ENCODE data around the gene MED27.

MED27 gene, protein sequence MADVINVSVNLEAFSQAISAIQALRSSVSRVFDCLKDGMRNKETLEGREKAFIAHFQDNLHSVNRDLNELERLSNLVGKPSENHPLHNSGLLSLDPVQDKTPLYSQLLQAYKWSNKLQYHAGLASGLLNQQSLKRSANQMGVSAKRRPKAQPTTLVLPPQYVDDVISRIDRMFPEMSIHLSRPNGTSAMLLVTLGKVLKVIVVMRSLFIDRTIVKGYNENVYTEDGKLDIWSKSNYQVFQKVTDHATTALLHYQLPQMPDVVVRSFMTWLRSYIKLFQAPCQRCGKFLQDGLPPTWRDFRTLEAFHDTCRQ

GRCh38 chr9:132079391-132080091 lies at the start of gene MED27:
TSS of gene MED27 (minus strand) at chr9:132079867. CDS start at chr9:132079844, 23 bp downstream.
- DNase-seq: peak; percentile 94

GRCh38 chr9:132127888-132128534 lies 48.3 kb upstream of the MED27 start:
- DNase-seq: no peak

DNA sequence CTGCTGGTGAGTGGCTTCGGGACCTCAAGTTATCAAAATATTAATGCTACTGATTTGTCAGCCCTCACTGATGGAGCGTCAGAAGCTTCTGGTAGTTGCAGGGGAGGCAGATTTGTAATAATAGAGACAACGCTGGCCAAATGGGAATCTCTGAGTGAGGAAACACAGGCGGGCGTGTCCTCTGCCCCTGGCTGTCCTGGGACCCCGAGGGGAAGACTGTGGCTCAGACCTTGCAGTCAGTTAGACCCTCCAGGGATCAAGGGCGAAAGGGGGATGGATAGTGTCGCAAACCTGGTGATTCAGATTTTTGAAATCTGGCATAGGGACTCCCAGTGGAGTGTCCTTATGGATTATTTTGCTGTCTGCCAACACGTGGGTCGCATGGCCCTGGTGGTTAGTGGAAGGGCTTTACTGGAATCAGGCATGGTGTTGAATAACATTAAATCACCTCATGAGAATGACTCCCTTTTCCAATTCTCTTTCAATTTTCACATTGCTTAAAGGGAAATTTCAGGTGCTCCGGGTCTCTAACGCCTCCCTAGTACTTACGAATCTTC lies 47.1 kb upstream of the MED27 start:
- no peak for DNase-seq

- no peak for DNase-seq
Measured at GRCh38 chr9:132125944-132126679, 46.4 kb upstream of the MED27 start.

GRCh38 chr9:132125361-132125760 lies 45.7 kb upstream of the MED27 start:
- no peak for DNase-seq

GRCh38 chr9:132124800-132125199 lies 45.1 kb upstream of the MED27 start:
- no peak for DNase-seq

DNA sequence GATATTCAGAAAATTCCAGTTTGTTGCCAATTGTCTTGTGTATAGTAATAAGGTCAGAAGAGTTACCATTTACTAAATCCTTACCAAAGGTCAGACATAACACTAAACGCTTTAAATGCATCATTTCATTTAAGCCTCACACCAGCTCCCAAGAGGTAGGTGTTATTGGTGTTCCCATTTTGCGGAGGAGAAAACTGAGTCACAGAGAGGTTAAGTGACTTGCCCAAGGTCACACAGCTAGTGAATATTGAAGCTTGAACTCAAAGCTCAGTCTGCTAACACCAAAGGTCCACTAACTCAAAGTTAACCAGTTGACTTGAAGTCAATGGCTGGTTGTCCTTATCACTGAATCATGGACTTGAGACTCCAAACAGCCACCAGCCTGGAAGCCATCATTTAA lies 41.4 kb upstream of the MED27 start:
- no peak for DNase-seq

- no peak for DNase-seq
Measured at GRCh38 chr9:132117694-132118093, 38.0 kb upstream of the MED27 start.

DNA sequence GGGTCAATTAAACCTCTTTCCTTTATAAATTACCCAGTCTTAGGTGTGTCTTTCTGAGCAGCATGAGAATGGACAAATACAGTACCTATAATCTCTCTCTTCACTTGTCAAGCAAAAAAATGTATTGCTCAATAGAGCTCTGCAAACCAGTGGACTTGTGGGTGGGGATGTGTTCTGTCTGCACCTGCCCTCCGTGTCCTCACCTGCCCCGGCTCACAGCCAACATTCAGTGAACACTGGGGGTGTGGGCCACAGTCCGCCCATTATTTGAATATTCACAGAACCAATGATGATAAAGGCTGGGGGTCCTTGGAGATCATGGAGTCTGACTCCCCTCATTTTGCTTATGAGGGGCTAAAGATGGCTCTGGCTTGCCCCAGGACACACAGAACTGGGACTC lies 36.9 kb upstream of the MED27 start:
- DNase-seq: no peak

DNA sequence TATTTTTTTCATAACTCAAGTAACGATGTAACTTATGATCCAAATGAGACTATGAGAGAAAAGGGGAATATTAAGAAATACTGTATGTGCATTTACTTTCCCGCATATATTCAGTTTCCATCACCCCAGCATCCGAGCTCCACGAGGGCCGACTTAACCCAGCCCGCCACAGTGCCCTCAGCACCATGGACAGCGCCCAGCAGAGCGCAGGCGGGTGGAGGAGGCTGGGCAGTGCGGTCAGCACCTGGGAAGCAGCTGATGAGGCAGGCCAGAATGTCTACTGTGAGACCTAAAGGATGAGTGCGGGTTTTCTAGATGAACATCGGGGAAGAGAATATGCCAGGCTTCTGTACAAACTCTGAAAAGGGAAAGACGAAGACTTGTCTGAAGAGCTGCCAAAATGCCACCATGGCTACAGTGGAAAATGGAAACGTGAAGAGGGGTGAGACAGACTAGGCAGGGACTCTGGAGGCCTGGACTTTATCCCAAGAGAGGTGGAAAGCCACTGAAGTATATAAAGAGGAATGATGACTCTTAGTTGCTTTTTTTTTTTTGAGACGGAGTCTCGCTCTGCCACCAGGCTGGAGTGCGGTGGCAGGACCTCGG lies 34.5 kb upstream of the MED27 start:
- peak; percentile 69 for DNase-seq

- no peak for DNase-seq
Measured at GRCh38 chr9:132109291-132109690, 29.6 kb upstream of the MED27 start.

GRCh38 chr9:132108728-132109127 lies 29.1 kb upstream of the MED27 start:
- no peak for DNase-seq

DNA sequence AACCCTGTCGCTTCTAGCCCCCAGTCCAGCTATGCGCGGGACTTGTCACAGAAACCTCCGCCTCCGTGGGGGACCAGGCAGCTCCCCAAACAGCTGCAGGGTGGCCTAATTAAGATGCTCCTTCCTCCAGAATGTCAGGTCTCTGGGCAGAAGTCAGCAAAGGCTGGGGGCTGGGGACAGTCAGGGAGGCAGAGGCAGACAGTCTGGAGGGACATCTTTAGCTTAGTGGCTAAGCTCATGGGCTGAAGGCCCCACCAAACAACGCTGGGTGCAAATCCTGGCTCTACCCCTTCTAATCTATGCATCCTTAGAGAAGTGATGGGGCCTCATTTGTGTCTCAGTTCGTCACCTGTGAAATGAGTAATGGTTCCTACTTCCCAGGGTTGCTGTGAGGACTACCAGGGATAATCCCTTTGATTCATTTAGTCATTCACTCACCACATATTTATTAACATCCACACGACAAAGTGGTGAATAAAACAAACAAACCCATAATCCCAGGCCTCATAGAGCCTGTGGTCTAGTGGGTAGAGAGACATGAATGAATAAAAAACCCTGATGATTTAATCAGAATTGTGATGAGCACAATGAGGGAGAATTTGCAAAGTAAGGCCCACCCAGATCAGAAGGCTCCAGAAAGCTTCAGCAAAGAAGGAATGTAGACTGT lies 20.2 kb upstream of the MED27 start:
- DNase-seq: no peak

DNA sequence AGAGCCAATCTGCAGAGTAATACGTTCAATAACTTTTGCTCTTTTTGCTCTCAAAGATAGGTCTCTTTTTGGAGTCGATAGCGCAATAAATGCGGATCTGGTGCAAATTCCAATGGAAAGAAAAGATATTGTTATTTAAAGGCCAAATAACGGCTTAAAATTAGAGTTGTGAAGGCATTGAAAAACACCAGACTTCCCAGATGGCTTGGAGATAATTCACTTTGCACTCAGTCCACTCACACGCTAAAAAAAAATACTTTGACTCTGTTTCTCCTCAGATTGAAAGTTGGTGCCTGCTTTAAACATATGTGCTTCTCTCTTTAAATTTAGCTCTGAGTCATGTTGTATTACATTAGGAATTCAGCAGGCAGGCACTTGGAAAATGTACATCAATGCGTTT lies 19.5 kb upstream of the MED27 start:
- DNase-seq: no peak

GRCh38 chr9:132094314-132094791 lies 14.7 kb upstream of the MED27 start:
- DNase-seq: no peak

GRCh38 chr9:132090771-132091170 lies 11.1 kb upstream of the MED27 start:
- no peak for DNase-seq

DNA sequence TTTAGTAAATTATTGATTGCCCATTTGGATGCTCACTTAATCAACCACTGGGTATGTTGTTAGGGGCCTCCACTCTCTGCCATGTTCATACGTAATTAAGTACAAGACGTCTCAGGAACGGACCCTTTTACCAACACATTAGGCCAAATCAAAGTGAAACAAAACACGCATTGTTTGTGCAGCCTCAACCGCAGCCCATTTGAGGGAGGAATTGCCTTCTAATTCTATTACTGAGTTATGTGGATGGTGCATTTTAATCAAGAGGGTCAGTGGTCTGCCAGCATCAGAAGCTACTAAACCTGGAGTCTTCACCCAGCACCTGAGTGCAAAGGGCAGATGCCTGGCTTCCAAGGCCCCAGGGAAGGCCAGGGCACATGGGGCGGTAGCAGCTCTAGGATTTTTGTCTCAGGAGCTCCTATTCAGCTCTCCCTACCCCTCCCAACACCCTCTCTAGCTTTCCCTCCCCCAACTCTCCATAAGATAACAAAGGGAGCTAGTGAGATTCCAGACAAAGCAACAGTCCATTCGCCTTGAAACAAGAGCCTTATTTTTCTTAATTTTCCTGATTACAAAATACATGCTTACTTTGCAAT lies 7.9 kb upstream of the MED27 start:
- peak; percentile 61 for DNase-seq

- DNase-seq: no peak
Measured at GRCh38 chr9:132082188-132082587, 2.5 kb upstream of the MED27 start.

- DNase-seq: peak; percentile 1
Measured at GRCh38 chr9:132078699-132079356, 839 bp downstream of the MED27 start.

DNA sequence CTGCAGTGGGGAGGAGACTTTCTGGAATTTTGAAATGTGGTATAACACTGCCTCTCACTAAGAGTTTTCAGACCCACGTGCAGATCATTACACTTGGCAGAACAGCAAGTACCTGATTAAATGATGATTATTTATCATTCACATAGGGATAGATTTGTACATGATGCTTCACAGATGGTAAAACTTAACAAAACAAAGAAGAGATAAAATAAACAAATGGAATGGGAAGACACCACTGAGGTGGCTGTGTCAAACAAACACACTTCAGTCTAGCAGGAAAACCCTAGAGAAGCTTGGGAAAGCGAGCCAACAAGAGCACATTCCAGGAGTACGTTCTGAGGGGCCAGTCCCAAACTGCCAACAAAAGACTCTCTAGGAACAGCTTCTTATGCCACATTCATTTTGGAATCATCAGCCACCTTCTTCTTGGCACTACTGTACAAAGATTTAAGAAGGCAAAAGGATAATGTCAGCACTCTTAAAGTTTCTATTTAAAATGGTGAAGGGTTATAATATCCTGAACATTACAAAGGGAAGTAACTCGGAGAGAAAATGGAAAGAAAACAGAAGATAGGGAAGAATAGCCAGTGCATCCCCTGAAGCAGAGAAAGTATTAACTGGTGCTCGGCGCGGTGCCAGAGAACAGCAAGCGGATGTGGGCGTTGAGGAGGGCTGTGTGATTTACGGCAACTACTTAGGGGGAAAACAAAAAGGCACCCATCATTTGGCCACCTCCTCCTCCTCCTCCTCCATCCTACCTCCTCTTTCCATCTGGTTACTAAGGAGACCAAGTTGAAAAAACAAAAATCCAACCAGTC lies 1.6 kb downstream of the MED27 start:
- DNase-seq: no peak
